Heart left ventricle (tissue), 16 donors: ENCODE results near the gene BAIAP3. TPM values are rescaled to one million over a fixed set of nuclear protein-coding genes. Genes with fewer than 3 reads are reported as not detected.

Experiments used
- ATAC-seq, 4 donors: fragments of 200-7000 bp; cut with Tn5 transposase; one replicate each; pipeline ENCODE4 v1.9.1; 2020 to 2022; ENCODE audit warnings: moderate library complexity in 4 of 4, mild to moderate bottlenecking in 3 of 4, moderate number of reproducible peaks in 1 of 4
- DNase-seq, 5 donors: peaks; one replicate each; pipeline ENCODE4 v3.0.0-alpha.2; 2020
- H3K27ac ChIP-seq, 12 donors: fragments of 200-600 bp; sonication (generic) in 4 of 12; one replicate each; pipeline versions ENCODE4 v1.5.0 to v1.8.0; 2016 to 2022; ENCODE audit warnings: mild to moderate bottlenecking in 2 of 12
- H3K27me3 ChIP-seq, 9 donors: fragments of 200-600 bp; sonication (generic) in 2 of 9; one replicate each; pipeline versions ENCODE4 v1.5.1 to v1.8.0; 2016 to 2022; ENCODE audit warnings: mild to moderate bottlenecking in 3 of 9
- H3K36me3 ChIP-seq, 9 donors: fragments of 200-600 bp; sonication (generic) in 2 of 9; one replicate each; pipeline versions ENCODE4 v1.5.0 to v1.8.0; 2018 to 2022; ENCODE audit warnings: mild to moderate bottlenecking in 2 of 9
- H3K4me1 ChIP-seq, 12 donors: fragments of 200-600 bp; sonication (generic) in 4 of 12; one replicate each; pipeline versions ENCODE4 v1.5.0 to v1.8.0; 2016 to 2022; ENCODE audit warnings: mild to moderate bottlenecking in 3 of 12
- H3K4me3 ChIP-seq, 12 donors: fragments of 200-600 bp; sonication (generic) in 4 of 12; one replicate each; pipeline versions ENCODE4 v1.5.0 to v1.8.0; 2017 to 2022; ENCODE audit warnings: mild to moderate bottlenecking in 9 of 12, moderate library complexity in 4 of 12
- H3K9me3 ChIP-seq, 12 donors: fragments of 200-600 bp; sonication (generic) in 4 of 12; one replicate each; pipeline versions ENCODE4 v1.5.0 to v1.8.0; 2016 to 2022; ENCODE audit warnings: mild to moderate bottlenecking in 1 of 12
- CTCF ChIP-seq, 12 donors: fragments of 200-600 bp; sonication (generic) in 4 of 12; IDR thresholded peaks; one replicate each; pipeline versions ENCODE4 v1.5.0 to v1.8.0; 2018 to 2022; ENCODE audit warnings: antibody characterized with exemption in 12 of 12, mild to moderate bottlenecking in 5 of 12
- POLR2A ChIP-seq, 2 donors: fragments of 450-650 bp; IDR thresholded peaks; one replicate each; pipeline ENCODE4 v1.6.1; 2017; ENCODE audit warnings: antibody characterized with exemption in 2 of 2, mild to moderate bottlenecking in 2 of 2, moderate library complexity in 2 of 2
- WGBS, 4 donors: extraction: QIAGEN DNeasy Blood & Tissue Kit in 2 of 4; methylation state at CpG; one replicate each; pipeline versions ENCODE4 v1.1.5 to v1.1.7; 2013 to 2018; 5-methylcytosine and 5-hydroxymethylcytosine counted together
- intact Hi-C, 10 donors: fragments of 100-400 bp; cut with DNase I; formaldehyde crosslinking; loops; one replicate each; pipeline versions ENCODE4 v1.11.1 to v1.14.2; 2022
- polyA plus RNA-seq, 2 donors: library from polyadenylated mRNA; stranded (reverse); fragments of 200-250 nt; gene quantifications; one replicate each; pipeline ENCODE4 v1.2.3, GENCODE V29; 2013
- total RNA-seq, 9 donors: library from RNA; depleted of rRNA in 2 of 9; stranded (reverse); fragments of >200 nt in 2 of 9; fragmentation: NEBNext Ultra II Directional in 3 of 9; extraction: Animal tissue kit (Norgen Biotek cat#: 25700) in 3 of 9; gene quantifications; one replicate each; pipeline versions ENCODE4 v1.1.0 to v1.2.4, GENCODE V29; 2016 to 2023
- donor health status: ischemic (EF 13 %, LVEDD 7.1; RV severe dilation, severe dysfunction).
- donor health status: healthy with polysubstance abuse.
- donor health status: DM: no; HTN: yes; CAD: no.
- donor health status: DM: no; HTN: no; CAD: no.
- donor health status: ischemic (EF 25% LVEDD 6.9; RV normal size, moderate dysfunction).
- donor health status: ischemic (EF 25% LVEDD 5.7; RV mildly dilated, moderate dysfunction).
- donor health status: healthy.
- donor health status: DM: yes; HTN: yes; CAD: no.
- donor health status: ischemic (EF 35%, LVEDD 5.7; RV mildly dilated, moderate dysfunction).
- donor health status: nonischemic (EF 11% LVEDD 7.7; RV severe dilation, severe dysfunction).
- donor health status: DM: yes; HTN: yes; CAD: no.
- donor health status: PGD.
- donor health status: ischemic (EF 29% LVEDD 5.4; RV normal size, mild dysfunction).
- donor health status: nonischemic (EF 23%, LVEDD 6.1; RV moderate dilation, normal function).

Gene BAIAP3
- total and polyA plus RNA-seq, 11 donors = 0.88 to 4.0 (median 2.6) TPM

DNA sequence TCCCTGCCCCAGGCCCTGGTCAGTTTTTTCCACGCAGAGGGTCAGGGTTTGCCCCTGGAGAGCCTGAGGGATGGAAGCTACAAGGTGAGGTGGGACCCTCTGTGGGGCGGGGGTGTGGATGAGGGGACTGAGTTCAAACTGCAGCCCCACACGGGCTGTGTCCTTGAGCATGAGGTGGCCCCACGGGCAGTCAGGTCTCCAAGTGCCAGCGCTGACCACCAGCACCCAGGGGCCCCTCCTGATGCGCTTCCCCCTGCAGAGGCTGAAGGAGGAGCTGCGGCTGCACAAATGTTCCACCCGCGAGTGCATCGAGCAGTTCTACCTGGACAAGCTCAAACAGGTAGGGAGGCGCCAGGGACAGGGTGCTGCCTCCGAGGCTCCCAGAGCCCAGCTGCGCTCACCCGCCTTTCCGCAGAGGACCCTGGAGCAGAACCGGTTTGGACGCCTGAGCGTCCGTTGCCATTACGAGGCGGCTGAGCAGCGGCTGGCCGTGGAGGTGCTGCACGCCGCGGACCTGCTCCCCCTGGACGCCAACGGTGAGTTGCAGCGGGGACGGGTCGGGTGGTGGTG is 13.9 kb downstream of the BAIAP3 start:
- H3K4me1 ChIP-seq = peaks cover 0 to 29% (median 16%) of the 10 kb centered on the region in 12 donors
- H3K27ac ChIP-seq = no peak overlapping the region
- no peak for DNase-seq
- H3K27me3 ChIP-seq = no peaks in the 10 kb centered on the region
- intact Hi-C loops = loop anchor here in 1 of 10 donors (5.0 kb wide), 1 partner anchor 40 kb away; the partner anchor contains the start of gene UBE2I
- no peak for ATAC-seq
- 70 to 95% (median 92%) methylated on average over 2 to 31 of the region's 31 CpGs for WGBS, 4 donors
- H3K9me3 ChIP-seq = no peaks in the 10 kb centered on the region
- H3K36me3 ChIP-seq = peaks cover 0 to 32% (median 25%) of the 10 kb centered on the region in 9 donors
- no peak for TF ChIP-seq CTCF (IDR thresholded peaks at IDR 0.05)
- no peak for TF ChIP-seq POLR2A (IDR thresholded peaks at IDR 0.05)
- H3K4me3 ChIP-seq = no peak overlapping the region

GRCh38 chr16:1347962-1348361 is 14.5 kb downstream of the BAIAP3 start:
- DNase-seq = no peak
- no peak for TF ChIP-seq CTCF (IDR thresholded peaks at IDR 0.05)
- no peaks in the 10 kb centered on the region for H3K27me3 ChIP-seq
- no peak overlapping the region for H3K4me3 ChIP-seq
- no peaks in the 10 kb centered on the region for H3K9me3 ChIP-seq
- WGBS, 4 donors = 88 to 92% (median 91%) methylated on average over 24 to 29 of the region's 29 CpGs
- ATAC-seq = no peak
- no peak overlapping the region for H3K27ac ChIP-seq
- peaks cover 0 to 29% (median 18%) of the 10 kb centered on the region in 12 donors for H3K4me1 ChIP-seq
- intact Hi-C loops = loop anchor here in 1 of 10 donors (5.0 kb wide), 1 partner anchor 41 kb away; the partner anchor contains the start of gene UBE2I
- H3K36me3 ChIP-seq = peaks cover 0 to 32% (median 25%) of the 10 kb centered on the region in 9 donors

GRCh38 chr16:1348441-1348840 is 15.0 kb downstream of the BAIAP3 start:
- peaks cover 0 to 29% (median 21%) of the 10 kb centered on the region in 12 donors for H3K4me1 ChIP-seq
- 89 to 93% (median 92%) methylated on average over 7 to 15 of the region's 15 CpGs for WGBS, 4 donors
- DNase-seq (no peak), ATAC-seq (no peak)
- peaks cover 0 to 32% (median 25%) of the 10 kb centered on the region in 9 donors for H3K36me3 ChIP-seq
- intact Hi-C loops = loop anchor here in 1 of 10 donors (5.0 kb wide), 1 partner anchor 41 kb away; the partner anchor contains the start of gene UBE2I
- no peaks in the 10 kb centered on the region for H3K27me3 ChIP-seq
- no peak overlapping the region for H3K4me3 ChIP-seq
- no peaks in the 10 kb centered on the region for H3K9me3 ChIP-seq
- TF ChIP-seq CTCF (IDR thresholded peaks at IDR 0.05) = no peak
- TF ChIP-seq POLR2A (IDR thresholded peaks at IDR 0.05) = no peak
- H3K27ac ChIP-seq = no peak overlapping the region

- TF ChIP-seq CTCF (IDR thresholded peaks at IDR 0.05) (no peak), POLR2A (IDR thresholded peaks at IDR 0.05) (no peak)
- H3K36me3 ChIP-seq = peaks cover 0 to 32% (median 25%) of the 10 kb centered on the region in 9 donors
- 67 to 82% (median 79%) methylated on average over 10 to 14 of the region's 14 CpGs for WGBS, 4 donors
- no peaks in the 10 kb centered on the region for H3K9me3 ChIP-seq
- intact Hi-C loops = loop anchor here in 1 of 10 donors (5.0 kb wide), 1 partner anchor 42 kb away; the partner anchor contains the start of gene UBE2I
- H3K27me3 ChIP-seq = no peaks in the 10 kb centered on the region
- ATAC-seq (no peak), DNase-seq (no peak)
- H3K27ac ChIP-seq = no peak overlapping the region
- no peak overlapping the region for H3K4me3 ChIP-seq
- peaks cover 0 to 31% (median 20%) of the 10 kb centered on the region in 12 donors for H3K4me1 ChIP-seq
These were observed 15.5 kb downstream of the BAIAP3 start for GRCh38 chr16:1348926-1349325.
